DMS79 (cell line): ENCODE measurements around the gene CBFB.
A peak's percentile ranks its signal among the peaks of the same experiment; 100 is the strongest.
"Not testable (repeated sequence)": the region's sequence is repeated elsewhere in the genome, so short reads cannot be mapped to it uniquely, and the experiment has no call there.

ENCODE experiments used
- DNase-seq: peaks from one replicate; lab custom pipeline; 2025; lab: John Stamatoyannopoulos, UW

Gene CBFB

GRCh38 chr16:67098599-67098998 lies 69.7 kb downstream of the CBFB start:
- DNase-seq: no peak

GRCh38 chr16:67100569-67101310 lies 71.8 kb downstream of the CBFB start:
- no peak for DNase-seq

- no peak for DNase-seq
Observed at GRCh38 chr16:67101311-67102082, 72.5 kb downstream of the CBFB start.

GRCh38 chr16:67104061-67104460 lies 75.1 kb downstream of the CBFB start:
- DNase-seq: no peak

- no peak for DNase-seq
Observed at GRCh38 chr16:67104845-67105244, 75.9 kb downstream of the CBFB start.

- DNase-seq: no peak
Observed at GRCh38 chr16:67105246-67105645, 76.3 kb downstream of the CBFB start.

GRCh38 chr16:67105881-67106280 lies 76.9 kb downstream of the CBFB start:
- no peak for DNase-seq

GRCh38 chr16:67108489-67108888 lies 79.5 kb downstream of the CBFB start:
- no peak for DNase-seq

- no peak for DNase-seq
Observed at GRCh38 chr16:67108931-67109406, 80.0 kb downstream of the CBFB start.

- DNase-seq: peak; percentile 58
Observed at GRCh38 chr16:67109407-67110135, 80.6 kb downstream of the CBFB start, which contains the start of gene PHAF1. TSS of gene PHAF1 (plus strand) at chr16:67109941. CDS start at chr16:67110176, 235 bp downstream.

GRCh38 chr16:67111951-67112444 lies 83.0 kb downstream of the CBFB start:
- DNase-seq: no peak

GRCh38 chr16:67112591-67113399 lies 83.8 kb downstream of the CBFB start:
- DNase-seq: no peak

GRCh38 chr16:67114793-67115192 lies 85.8 kb downstream of the CBFB start:
- DNase-seq: no peak

- no peak for DNase-seq
Observed at GRCh38 chr16:67115639-67116038, 86.7 kb downstream of the CBFB start.

- DNase-seq: no peak
Observed at GRCh38 chr16:67116388-67117311, 87.7 kb downstream of the CBFB start.

- DNase-seq: no peak
Observed at GRCh38 chr16:67117716-67118115, 88.8 kb downstream of the CBFB start.

GRCh38 chr16:67120025-67120424 lies 91.1 kb downstream of the CBFB start:
- DNase-seq: no peak

- DNase-seq: not testable (repeated sequence)
Observed at GRCh38 chr16:67122799-67123198, 93.8 kb downstream of the CBFB start.

GRCh38 chr16:67128417-67128816 lies 99.5 kb downstream of the CBFB start:
- DNase-seq: no peak

- no peak for DNase-seq
Observed at GRCh38 chr16:67128887-67129286, 99.9 kb downstream of the CBFB start.
